Mesodermal cell (in vitro differentiated cells): Measurements from ENCODE around the gene RGS9BP.

Experiments used
- H3K27ac ChIP-seq: 2 replicates; pipeline ENCODE4 v1.7.0; 2013; ENCODE audit warnings: mild to moderate bottlenecking, low read depth, low read length, moderate library complexity; ENCODE audit not compliant: severe bottlenecking
- H3K36me3 ChIP-seq: 2 replicates; pipeline ENCODE4 v1.7.1; 2013; ENCODE audit warnings: mild to moderate bottlenecking, low read length, moderate library complexity; ENCODE audit not compliant: control insufficient read depth, insufficient read depth
- H3K4me1 ChIP-seq: one replicate; pipeline ENCODE4 v1.7.1; 2013; ENCODE audit warnings: mild to moderate bottlenecking, low read length; ENCODE audit not compliant: insufficient read depth, control insufficient read depth, poor library complexity, severe bottlenecking
- H3K4me3 ChIP-seq: 2 replicates; pipeline ENCODE4 v1.7.0; 2013; ENCODE audit warnings: low read length, control low read depth, mild to moderate bottlenecking; ENCODE audit not compliant: insufficient read depth, poor library complexity, severe bottlenecking; ENCODE audit errors: extremely low read depth
- H3K9me3 ChIP-seq: 2 replicates; pipeline ENCODE4 v1.7.1; 2013; ENCODE audit warnings: mild to moderate bottlenecking, low read length, moderate library complexity; ENCODE audit not compliant: control insufficient read depth
- WGBS, 2 experiments: methylation state at CpG; one replicate each; pipeline ENCODE4 v1.1.5; 2013; ENCODE audit warnings: missing lambda C conversion rate in 2 of 2; ENCODE audit not compliant: insufficient coverage in 2 of 2; 5-methylcytosine and 5-hydroxymethylcytosine counted together

The RGS9BP gene

GRCh38 chr19:32719611-32720059 is 44.0 kb downstream of the RGS9BP start, which contains the start of gene TDRD12:
Gene TDRD12 (plus strand): TSS chr19:32719767. CDS start chr19:32720073, 306 bp downstream.
- 95 to 97% methylated on average over 34 to 42 of the region's 44 CpGs for WGBS, 2 experiments
- Histone ChIP-seq H3K36me3 (no peaks in the 10 kb centered on the region), H3K4me1 (no peaks in the 10 kb centered on the region), H3K9me3 (no peaks in the 10 kb centered on the region), H3K27ac (no peak within 1 kb of the TSS), H3K4me3 (no peak within 1 kb of the TSS)

- WGBS, 2 experiments = 93 to 100% methylated on average over 7 to 11 of the region's 22 CpGs
- no peaks in the 10 kb centered on the region for H3K36me3 ChIP-seq
- no peak overlapping the region for H3K27ac ChIP-seq
- H3K4me1 ChIP-seq = no peaks in the 10 kb centered on the region
- no peaks in the 10 kb centered on the region for H3K9me3 ChIP-seq
- no peak overlapping the region for H3K4me3 ChIP-seq
Measured at GRCh38 chr19:32720216-32720935, 44.7 kb downstream of the RGS9BP start.

GRCh38 chr19:32720936-32721250 is 45.2 kb downstream of the RGS9BP start:
- Histone ChIP-seq H3K27ac (no peak overlapping the region), H3K36me3 (no peaks in the 10 kb centered on the region), H3K9me3 (no peaks in the 10 kb centered on the region), H3K4me3 (no peak overlapping the region), H3K4me1 (no peaks in the 10 kb centered on the region)
- WGBS, 2 experiments = 90 to 95% methylated on average over 17 to 18 of the region's 22 CpGs
